Neural crest cell (in vitro differentiated cells): Measurements from ENCODE around the gene NKAIN1. TPM values are rescaled to one million over a fixed set of nuclear protein-coding genes. Genes with fewer than 3 reads are reported as not detected.

Source experiments
- DNase-seq: peaks from one replicate; pipeline ENCODE4 v3.0.0; 2021; ENCODE audit warnings: low read depth, mixed read lengths, low spot score
- H3K27ac Mint-ChIP-seq: one replicate; pipeline ENCODE4 v1.8.0; 2021; ENCODE audit warnings: mild to moderate bottlenecking, mixed read lengths; ENCODE audit not compliant: unreplicated experiment
- H3K27me3 Mint-ChIP-seq: 2 replicates; pipeline ENCODE4 v1.8.0; 2021; ENCODE audit warnings: low read depth, mild to moderate bottlenecking, mixed read lengths
- H3K36me3 Mint-ChIP-seq: 2 replicates; pipeline ENCODE4 v1.8.0; 2021; ENCODE audit warnings: low read depth, mild to moderate bottlenecking, mixed read lengths
- H3K4me1 Mint-ChIP-seq: 2 replicates; pipeline ENCODE4 v1.8.0; 2021; ENCODE audit warnings: mixed read lengths
- H3K4me3 Mint-ChIP-seq: one replicate; pipeline ENCODE4 v1.8.0; 2021; ENCODE audit warnings: mild to moderate bottlenecking, mixed read lengths
- H3K9me3 Mint-ChIP-seq: 2 replicates; pipeline ENCODE4 v1.8.0; 2021; ENCODE audit warnings: mixed read lengths
- total RNA-seq: library from RNA; stranded (reverse); gene quantifications from 2 replicates; pipeline ENCODE4 v1.2.1, GENCODE V29; 2021
- TF ChIP-seq, protein P1 (sequence below): fragments of 200-600 bp; sonication (generic); conservative IDR thresholded peaks from 2 replicates; pipeline ENCODE4 v1.5.0; 2021; ENCODE audit warnings: antibody characterized with exemption, mild to moderate bottlenecking

The NKAIN1 gene
- total RNA-seq, 1 donor from 2014 or later: 73.2 TPM

DNA sequence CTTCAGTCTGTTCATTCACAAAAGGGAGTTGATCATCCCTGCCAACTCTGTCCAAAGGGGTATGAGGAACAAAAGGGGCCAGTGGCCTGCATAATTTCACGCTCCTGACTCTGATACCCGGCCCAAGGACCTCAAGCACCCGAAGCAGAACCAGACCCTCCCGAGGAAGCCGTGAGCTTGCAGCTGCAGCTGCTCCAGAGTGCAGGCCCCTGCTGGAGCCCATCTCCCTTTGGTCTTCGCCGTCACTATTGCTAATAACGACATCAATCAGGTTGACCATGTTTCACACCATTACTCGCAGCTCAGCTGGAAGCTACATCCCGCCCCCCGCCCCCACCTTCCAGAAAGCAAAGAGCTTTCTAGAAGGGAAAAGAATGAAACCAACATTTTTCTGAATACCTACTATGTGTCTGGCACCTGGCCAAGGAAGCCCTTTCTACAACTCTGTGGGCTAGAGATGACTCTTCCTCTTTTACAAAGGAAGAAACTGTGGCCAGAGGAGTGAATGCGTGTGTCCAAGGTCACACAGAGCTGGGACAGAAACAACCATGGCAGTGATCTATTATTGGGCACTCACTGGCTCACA is 5.5 kb downstream of the NKAIN1 start:
- no peak for DNase-seq
- no peak overlapping the region for H3K27ac Mint-ChIP-seq

DNA sequence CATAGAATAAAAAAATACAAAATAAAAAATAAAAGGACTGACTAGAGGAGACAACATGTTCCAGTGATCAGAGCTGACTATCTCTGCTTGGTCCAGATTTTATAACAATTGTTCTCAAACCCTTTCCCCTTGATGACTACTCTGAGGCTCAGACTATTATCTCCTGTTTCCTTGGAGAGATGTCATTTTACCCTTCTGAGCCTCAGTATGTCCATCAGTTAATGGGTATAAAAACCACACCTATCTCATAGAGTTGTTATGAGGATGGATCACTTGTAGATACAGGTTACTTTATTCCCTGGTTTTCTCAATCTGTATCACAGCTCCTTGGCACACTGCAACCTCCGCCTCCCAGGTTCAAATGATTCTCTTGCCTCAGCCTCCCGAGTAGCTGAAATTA is 7.0 kb downstream of the NKAIN1 start:
- no peak overlapping the region for H3K4me3 Mint-ChIP-seq
- H3K27me3 Mint-ChIP-seq: no peaks in the 10 kb centered on the region
- H3K27ac Mint-ChIP-seq: no peak overlapping the region
- no peaks in the 10 kb centered on the region for H3K36me3 Mint-ChIP-seq
- no peaks in the 10 kb centered on the region for H3K9me3 Mint-ChIP-seq
- TF ChIP-seq, protein P1, sequence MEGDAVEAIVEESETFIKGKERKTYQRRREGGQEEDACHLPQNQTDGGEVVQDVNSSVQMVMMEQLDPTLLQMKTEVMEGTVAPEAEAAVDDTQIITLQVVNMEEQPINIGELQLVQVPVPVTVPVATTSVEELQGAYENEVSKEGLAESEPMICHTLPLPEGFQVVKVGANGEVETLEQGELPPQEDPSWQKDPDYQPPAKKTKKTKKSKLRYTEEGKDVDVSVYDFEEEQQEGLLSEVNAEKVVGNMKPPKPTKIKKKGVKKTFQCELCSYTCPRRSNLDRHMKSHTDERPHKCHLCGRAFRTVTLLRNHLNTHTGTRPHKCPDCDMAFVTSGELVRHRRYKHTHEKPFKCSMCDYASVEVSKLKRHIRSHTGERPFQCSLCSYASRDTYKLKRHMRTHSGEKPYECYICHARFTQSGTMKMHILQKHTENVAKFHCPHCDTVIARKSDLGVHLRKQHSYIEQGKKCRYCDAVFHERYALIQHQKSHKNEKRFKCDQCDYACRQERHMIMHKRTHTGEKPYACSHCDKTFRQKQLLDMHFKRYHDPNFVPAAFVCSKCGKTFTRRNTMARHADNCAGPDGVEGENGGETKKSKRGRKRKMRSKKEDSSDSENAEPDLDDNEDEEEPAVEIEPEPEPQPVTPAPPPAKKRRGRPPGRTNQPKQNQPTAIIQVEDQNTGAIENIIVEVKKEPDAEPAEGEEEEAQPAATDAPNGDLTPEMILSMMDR: no peak
- H3K4me1 Mint-ChIP-seq: peaks cover 36% of the 10 kb centered on the region
- no peak for DNase-seq

More for the DNA sequence above, 5.5 kb downstream of the NKAIN1 start:
- Mint-ChIP-seq H3K27me3 (no peaks in the 10 kb centered on the region), H3K9me3 (no peaks in the 10 kb centered on the region), H3K4me1 (peaks cover 39% of the 10 kb centered on the region), H3K4me3 (no peak overlapping the region), H3K36me3 (no peaks in the 10 kb centered on the region)
- TF ChIP-seq, protein P1: no peak

DNA sequence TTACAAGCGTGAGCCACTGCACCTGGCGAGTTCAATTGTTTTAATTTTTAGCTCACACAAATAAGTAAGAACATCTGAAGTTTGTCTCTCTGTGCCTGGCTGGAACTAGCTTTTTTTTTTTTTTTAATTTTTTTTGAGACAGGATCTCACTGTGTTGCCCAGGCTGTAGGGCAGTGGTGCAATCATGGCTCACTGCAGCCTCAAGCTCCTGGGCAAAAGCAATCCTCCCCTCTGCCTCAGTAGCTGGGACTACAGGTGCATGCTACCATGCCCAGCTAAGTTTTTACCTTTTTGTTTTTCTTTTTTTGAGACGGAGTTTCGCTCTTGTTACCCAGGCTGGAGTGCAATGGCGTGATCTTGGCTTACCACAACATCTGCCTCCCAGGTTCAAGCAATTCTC is 7.9 kb downstream of the NKAIN1 start:
- Mint-ChIP-seq H3K9me3 (no peaks in the 10 kb centered on the region), H3K27ac (no peak overlapping the region), H3K36me3 (no peaks in the 10 kb centered on the region), H3K4me1 (peaks cover 40% of the 10 kb centered on the region), H3K4me3 (no peak overlapping the region), H3K27me3 (no peaks in the 10 kb centered on the region)
- no peak for DNase-seq
- TF ChIP-seq, protein P1: no peak

DNA sequence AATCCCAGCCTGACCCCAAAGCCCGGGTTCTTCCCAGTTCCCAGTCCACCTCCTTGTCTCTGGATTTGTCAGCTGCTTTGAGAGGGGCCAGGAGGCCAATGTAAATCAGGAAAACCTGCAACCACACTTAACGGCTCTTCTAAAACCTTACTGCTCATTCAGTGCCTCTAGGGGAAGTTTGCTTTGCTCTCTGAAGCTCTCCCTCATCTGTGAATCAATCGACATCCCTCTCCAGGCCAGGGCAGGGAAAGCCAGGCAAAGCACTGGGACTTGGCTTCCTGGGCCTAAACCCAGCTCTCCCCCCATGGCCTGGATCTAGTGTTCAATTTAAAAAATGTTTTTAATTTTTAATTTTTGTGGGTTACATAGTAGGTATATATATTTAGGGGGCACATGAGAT is 9.3 kb downstream of the NKAIN1 start:
- Mint-ChIP-seq H3K9me3 (no peaks in the 10 kb centered on the region), H3K27ac (no peak overlapping the region), H3K4me3 (no peak overlapping the region), H3K36me3 (no peaks in the 10 kb centered on the region), H3K4me1 (peaks cover 35% of the 10 kb centered on the region), H3K27me3 (no peaks in the 10 kb centered on the region)
- TF ChIP-seq, protein P1: no peak
- DNase-seq: no peak

DNA sequence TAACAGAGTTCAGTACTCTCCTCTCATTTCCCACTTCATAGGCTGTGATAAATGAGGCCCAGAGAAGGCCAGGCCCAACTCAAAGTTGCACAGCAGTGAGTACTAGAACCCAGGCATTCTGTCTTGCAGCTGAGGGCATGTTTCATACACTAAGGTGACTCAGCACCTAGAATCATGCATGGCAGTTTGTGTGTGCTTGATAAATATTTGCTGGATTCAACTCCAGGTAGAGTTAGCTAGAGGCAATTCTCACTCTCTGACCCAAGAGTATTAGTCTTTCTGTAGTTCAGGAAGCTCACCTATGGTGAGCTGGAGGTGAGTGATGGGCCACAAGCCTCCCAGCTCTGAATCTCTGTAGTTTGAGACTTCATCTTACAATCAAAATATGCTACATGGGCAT is 10.7 kb downstream of the NKAIN1 start:
- Mint-ChIP-seq H3K27me3 (no peaks in the 10 kb centered on the region), H3K4me1 (peaks cover 31% of the 10 kb centered on the region), H3K27ac (no peak overlapping the region), H3K9me3 (no peaks in the 10 kb centered on the region), H3K4me3 (no peak overlapping the region), H3K36me3 (no peaks in the 10 kb centered on the region)
- DNase-seq: no peak
- TF ChIP-seq, protein P1: no peak
